HG03442 (cell line): ENCODE data around the gene RTN4RL1.

Experiments used
- ATAC-seq: cut with Tn5 transposase; IDR thresholded peaks from one replicate; pipeline ENCODE4 v1.9.1; 2021; ENCODE audit warnings: mild to moderate bottlenecking, moderate library complexity; ENCODE audit not compliant: unreplicated experiment

Gene RTN4RL1

DNA sequence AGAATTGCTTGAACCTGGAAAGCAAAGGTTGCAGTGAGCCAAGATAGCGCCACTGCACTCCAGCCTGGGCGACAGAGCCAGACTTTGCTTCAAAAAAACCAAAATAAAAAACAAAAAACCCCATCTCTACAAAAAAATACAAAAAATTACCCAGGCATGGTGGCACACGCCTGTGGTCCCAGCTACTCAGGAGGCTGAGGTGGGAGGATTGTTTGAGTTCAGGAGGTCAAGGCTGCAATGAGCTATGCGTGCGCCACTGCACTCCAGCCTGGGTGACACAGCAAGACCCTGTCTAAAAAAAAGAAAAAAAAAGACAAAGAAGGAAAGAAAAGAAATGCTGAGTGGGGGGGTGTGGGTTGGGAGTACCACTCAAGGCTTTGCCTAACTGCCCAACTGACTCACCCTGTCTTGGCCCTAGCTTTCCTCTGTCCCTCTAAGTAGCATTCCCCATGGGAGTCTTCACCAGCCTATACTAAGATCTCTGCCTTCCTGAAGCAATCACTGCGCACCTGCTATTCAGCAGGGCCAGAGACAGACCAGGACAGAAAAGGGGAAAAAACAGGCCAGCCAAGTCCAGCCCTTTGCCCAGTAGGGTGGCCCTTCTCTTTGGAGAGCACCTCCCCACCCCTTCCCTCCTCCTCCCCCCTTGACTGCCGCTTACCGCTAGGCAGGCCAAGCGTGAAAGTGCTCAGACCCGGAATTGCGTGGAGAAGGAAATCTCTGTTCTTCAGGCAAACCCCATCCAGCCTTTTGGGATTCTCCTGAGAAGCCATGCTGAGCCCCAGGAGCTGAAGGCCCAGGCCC lies 45.8 kb downstream of the RTN4RL1 start:
- no peak for ATAC-seq

DNA sequence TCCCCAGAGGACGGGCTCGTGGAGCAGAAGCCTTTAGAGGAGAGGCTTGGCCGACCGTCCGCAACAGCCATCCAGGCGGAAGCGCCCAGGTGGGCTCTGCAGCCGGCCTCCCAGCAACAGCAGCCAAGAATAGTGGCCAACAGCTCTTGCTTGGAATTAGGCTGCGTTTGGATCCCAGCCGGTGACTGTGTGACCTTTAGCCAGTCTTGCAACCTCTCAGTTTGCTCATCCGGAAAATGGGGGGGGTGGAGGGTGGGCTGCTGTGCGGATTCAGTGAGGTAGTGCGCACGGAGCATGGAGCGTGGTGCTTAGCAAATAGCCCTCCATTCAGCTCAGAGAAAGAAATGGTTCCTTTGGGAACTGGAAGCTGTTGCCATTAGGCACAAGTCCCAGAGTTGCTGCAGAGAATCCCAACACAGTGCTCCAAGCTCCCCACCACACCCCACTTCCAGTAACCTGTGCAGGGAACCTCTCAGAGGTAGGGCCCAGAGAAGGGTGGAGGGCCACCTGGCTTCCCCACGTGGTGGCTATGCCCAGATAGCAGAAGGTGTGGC lies 46.7 kb downstream of the RTN4RL1 start:
- ATAC-seq, result no peak

DNA sequence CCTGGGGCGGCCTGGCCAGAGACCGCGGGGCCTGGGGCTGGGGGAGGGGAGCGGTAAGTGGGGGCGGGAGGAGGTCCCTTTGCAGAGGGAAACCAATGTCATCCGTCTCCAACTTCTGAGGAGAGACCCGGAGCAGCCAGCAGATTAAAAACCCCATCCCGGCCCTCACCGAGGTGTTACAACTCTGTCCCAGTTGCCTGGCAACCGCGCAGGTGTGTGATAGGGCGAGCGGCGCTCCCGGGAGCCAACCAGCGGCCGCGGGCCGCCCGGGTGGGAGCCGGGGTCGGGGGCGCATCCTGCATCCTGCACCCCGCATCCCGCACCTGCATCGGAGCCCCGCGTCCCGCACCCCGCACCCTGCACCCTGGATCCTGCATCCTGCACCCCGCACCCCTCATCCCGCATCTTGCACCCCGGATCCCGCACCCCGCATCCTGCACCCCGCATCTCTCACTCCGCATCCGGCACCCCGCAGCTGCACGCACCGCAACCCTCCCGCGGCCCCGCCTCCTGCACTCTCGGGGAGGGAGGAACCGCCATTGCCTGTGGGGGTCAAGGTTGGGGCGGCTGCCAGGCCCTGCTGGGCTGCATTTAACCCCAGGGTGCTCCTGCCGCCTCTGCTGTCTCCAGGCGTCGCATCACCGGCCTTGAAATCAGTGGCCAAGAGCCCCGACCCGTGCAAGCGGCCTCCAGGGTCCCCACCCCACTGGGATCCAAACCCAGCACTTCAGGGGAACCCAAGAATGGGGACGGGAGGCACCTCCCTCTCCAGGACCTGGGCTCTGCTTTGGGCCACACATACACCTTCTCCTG lies 47.3 kb downstream of the RTN4RL1 start:
- ATAC-seq, result no peak

DNA sequence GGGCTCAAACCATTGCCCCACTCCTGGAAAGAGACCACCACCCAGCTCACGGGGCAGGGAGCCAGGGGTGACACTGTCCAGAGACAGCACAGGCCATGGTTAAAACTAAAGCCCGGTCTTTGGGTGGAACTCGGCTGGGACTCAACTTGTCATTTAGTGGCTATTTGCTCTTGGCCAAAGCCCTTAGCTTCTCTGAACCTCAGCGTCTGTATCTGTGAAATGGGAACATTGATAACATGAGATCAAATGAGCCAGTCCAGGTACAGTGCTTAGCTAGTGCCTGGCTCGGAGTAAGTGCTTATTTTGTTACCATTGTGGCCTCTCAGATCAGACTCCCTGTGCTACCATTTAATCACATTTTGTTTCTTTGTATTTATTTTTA lies 48.5 kb downstream of the RTN4RL1 start:
- no peak for ATAC-seq

DNA sequence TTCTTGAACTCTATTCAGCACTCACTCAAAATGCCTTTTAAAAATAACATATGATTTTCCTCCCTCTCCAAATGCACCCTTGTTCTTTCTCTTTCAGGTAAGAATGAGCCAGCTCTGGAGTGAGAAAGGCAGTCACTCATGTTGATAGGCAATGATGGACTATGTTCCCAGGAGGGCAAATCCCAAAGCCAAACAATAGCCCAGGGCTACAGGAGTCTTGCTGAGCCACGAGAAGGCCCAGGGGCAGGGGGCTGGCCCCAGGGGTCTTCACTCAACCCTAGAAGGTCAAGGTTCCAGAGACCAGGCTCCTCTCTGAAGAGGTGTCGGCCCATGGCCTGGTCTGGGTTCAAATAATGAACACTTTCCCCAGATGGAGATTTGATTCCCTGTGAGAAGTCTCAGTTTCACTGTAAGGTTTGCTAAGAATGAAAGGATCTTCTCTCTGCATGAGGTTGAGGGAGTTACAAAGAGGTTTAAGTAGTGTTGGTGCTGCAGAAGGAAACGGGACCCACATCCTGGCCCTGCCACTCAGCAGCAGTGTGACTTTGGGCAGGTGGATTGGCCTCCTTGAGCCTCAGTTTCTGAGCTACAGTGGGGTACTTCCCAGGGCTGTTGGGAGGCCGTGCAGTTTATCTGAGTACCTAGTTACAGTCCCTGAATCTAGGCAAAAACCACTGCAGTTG lies 49.0 kb downstream of the RTN4RL1 start:
- ATAC-seq, result no peak

DNA sequence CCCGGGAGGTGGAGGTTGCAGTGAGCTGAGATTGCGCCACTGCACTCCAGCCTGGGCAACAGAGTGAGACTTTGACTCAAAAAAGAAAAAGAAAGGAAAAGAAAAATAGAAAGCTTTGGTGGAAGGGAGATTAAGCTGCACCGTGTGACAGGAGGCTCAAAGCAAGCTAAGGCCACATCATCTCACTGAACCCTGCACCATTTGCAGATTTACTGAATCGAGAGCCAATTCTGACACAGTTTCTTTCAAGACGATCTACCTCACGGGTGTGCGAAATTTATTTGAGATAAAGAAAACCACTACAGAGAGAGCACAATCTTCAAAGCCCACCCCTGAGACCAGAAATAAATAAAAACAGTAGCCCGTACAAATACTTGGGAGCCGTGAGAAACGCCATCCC lies 49.6 kb downstream of the RTN4RL1 start:
- no peak for ATAC-seq

DNA sequence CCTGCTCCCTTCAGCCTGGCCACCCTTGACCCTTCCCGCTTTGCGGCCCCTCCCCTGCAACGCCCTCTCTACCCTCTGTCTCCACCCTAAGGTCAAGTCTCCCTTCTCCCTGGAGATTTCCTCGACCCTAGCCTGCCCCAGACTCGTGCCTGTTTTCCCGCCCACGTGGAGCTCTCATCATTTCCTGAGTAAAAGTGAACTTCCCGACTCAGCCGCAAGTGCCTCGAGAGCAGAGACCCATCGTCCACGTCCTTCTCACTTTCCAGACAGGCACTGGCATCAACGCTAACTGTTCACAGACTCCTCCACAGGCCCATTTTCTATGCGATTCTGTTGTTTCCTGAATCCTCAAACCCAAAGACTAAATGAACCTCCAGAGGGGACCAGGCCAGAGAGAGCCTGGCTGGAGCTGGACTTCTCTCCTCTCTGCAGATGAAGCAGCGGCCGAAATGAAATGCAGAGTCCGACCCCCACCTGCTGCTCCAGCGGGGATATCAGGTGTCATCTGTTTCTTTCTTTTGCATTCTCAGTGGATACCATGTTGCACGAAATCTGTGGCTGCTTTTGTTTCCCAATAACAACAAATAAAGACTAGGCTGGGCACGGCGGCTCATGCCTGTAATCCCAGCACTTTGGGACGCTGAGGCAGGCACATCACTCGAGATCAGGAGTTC lies 52.5 kb downstream of the RTN4RL1 start:
- ATAC-seq, result no peak

DNA sequence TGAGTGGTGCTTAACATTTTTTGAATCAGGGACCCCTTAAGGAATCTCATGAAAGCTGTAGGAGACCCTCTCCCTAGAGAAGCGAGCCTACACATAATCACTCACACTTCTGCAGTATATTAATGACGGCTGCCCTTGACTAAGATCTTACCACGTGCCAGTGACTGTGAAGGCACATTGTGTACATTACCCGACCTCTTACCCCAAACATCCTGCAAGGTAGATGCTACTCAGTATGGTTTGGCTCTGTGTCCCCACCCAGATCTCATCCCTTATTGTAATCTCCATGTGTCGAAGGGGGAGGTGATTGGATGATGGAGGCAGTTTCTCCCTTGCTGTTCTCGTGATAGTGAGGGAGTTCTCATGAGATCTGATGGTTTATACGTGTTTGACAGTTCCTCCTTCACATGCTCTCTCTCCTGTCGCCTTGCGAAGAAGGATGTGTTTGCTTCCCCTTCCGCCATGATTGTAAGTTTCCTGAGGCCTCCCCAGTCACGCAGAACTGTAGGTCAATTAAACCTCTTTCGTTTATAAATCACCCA lies 54.2 kb downstream of the RTN4RL1 start:
- no peak for ATAC-seq

DNA sequence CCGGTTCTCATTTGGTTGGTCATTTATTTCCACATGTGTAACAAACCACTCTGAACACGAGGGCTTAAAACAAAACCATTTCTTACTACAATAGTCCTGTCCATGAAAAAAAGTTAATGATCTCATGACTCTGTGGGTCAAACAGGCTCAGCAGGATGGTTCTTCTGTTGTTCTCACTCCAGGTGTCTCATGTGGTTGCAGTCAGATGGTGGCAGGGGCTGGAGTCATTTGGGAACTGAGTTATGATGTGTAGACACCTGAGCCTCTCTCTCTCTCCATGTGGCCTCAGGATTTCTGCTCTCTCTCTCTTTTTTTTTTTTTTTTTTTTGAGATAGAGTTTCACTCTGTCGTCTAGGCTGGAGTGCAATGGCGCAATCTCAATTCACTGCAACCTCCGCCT lies 55.4 kb downstream of the RTN4RL1 start:
- ATAC-seq, result no peak

DNA sequence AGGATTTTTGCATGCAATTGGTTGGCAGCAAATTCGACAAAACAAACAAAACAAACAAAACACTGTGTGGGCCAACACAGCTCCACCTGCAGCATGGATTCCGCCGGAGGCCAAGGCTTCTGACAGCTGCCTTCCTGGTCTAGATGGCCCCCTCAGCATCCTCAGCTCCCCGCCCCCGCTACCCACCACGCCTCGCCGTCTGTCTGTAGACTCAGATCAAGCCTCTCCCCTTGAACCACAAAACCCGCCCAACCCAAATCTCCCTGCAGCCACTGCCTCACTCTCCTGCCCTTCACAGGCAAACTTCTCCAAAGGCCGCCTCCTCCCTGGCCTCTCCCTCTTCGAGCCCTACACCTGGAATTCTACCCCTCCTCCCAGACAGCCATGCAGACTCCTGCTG lies 57.9 kb downstream of the RTN4RL1 start:
- ATAC-seq, result no peak

DNA sequence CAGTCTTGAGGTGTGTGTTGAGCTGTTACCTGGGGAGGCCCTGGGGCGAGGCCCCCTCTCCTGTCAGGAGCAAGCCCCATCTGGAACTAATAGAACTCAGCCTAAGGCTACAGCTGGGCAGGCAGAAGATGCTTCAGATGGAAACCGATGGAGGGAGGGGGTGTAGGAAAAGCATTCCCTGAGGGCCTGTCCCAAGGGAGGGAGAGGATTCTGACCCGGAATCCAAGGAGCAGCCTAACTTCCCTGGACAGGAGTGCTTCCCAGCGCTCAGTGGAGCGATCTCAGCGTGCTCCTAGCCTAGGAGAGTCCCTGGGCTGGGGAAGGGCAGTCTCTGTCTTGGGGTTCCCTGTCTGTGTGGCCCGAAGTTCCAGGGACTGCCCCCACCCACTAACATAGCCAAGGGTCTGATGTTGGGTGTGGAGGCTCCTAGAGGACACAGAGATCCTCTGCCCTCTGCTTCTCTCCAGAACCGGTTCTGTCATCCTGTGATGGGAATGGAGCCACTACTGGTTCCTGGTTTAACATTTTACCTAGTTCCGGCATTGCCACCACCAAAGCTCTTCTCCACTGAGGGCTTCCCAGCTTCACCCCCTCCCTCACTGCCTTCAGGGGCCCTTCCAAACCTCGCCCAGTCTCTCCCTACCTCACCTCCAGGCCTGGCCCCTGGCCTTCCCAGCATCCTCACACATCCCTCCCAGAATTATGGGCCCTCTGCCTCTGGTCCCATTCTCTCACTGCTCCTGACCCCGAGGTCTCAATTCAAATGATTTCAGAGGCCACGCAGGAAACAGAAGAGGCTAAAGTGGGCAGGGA lies 58.7 kb downstream of the RTN4RL1 start:
- no peak for ATAC-seq

DNA sequence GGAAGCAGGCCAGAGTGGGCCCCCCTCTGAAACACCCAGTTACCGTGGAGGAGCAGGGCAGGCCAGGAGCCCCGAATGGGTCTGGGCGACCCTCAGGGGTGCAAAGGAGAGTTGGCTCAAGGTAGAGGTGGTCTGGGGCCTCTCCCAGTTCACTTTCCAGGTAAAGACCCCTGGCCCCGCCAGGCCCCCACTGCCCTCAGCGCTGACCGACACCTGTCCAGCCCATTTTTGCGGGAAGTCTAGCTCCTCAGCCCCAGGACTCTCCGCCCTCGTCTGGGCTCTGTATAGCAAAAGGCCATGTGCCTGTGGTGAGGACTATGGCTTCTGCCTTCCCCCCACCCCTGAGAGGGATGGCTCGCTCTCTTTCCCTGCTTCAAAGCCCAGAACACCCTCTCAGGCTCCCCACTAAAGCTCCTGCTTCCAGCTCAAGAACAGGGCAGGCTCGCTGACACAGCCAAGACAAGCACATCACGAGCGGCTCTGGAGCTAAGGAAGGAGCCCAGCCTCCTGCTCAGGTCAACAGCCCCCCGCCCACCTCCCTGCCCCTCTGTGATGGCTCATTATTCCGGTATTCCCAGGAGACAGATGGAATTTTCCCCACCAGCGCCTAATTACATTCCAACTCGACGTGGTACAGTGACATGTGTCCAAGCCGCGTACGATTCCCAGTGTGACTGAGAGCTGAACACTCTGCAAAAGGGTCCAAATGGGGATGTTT lies 59.4 kb downstream of the RTN4RL1 start:
- no peak for ATAC-seq

DNA sequence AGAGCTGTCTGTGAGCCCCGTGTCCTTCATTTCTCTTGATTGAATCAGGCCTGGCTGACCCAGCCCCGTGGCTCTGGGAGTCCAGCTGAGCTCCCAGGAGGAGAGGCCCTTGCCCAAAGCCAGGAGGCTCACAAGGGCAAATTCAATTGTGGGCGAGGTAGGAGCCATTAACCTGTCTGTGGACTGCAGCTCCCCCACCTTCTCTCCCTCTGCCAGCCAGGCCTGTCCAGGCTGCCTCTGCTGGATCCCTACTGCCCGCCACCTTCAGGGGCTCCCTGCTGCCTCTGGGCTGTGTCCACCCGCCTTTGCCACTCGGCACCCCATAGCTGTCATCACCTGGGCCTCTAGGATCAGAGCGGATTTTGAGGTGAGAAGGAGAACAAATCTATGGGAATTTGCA lies 61.9 kb downstream of the RTN4RL1 start:
- ATAC-seq, result no peak

DNA sequence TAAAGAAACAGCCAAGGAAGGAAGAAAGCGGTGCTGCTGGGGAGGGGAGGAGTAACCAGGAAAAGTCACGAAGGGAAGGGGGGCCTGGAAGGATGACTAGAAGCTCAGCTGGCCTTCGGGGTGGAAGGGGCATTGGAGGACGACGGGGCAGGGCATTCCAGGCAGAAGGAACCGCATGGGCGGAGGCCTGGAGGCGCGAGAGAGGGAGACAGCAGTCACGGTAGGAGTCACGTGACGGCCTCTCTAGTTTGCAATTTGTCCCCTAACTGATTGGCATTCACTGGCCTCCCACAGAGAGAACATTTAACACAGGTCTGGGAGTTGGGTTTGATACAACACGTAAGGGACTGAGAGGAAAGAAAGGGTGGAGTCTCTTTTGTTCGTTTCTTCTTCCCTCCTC lies 63.9 kb downstream of the RTN4RL1 start:
- no peak for ATAC-seq

DNA sequence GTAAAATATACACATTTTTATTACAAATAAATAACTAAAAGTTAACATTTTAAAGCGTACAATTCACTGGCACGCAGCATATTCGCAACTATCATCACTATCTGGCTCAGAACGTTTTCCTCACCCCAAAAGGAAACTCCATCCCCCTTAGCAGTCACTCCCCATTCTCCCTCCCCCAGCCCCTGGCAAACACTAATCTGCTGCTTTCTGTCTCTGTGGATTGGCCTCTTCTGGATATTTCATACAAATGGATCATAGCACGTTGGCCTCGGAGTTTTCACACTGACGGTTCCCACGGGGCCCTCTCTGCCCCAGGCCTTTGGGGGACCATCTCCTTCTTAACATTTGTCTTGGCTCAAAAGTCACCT lies 64.6 kb downstream of the RTN4RL1 start:
- ATAC-seq, result no peak

DNA sequence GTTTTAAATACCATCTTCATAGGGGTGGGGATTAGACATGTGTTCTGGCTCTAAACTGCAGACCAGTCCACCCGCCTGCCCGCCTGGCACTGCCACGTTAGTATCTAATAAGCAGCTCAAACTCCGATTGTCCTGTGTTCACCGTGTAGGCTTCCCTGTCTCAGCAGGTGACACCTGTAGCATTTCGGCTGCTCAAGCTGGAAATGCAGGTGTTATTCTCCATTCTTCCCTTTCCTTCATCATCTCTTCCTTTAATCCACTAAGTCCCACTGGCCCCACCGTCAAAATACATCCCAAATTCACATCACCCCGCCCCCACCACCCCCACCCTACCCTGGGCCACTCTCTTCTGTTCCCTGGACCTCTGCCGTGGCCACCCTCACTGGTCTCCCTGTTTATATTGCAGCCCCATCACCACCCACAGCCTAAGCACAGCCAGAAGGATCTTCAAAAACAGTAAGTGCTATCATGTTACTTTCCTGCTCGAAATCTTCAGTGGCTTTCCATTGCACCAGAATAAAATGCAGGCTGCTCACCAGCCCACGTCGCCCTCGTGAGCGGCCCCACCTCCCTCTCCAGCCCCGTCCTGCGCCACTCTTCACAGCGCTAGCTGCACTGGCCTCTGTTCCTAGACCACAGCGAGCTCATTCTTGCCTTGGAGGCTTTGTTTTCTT lies 65.1 kb downstream of the RTN4RL1 start:
- no peak for ATAC-seq

DNA sequence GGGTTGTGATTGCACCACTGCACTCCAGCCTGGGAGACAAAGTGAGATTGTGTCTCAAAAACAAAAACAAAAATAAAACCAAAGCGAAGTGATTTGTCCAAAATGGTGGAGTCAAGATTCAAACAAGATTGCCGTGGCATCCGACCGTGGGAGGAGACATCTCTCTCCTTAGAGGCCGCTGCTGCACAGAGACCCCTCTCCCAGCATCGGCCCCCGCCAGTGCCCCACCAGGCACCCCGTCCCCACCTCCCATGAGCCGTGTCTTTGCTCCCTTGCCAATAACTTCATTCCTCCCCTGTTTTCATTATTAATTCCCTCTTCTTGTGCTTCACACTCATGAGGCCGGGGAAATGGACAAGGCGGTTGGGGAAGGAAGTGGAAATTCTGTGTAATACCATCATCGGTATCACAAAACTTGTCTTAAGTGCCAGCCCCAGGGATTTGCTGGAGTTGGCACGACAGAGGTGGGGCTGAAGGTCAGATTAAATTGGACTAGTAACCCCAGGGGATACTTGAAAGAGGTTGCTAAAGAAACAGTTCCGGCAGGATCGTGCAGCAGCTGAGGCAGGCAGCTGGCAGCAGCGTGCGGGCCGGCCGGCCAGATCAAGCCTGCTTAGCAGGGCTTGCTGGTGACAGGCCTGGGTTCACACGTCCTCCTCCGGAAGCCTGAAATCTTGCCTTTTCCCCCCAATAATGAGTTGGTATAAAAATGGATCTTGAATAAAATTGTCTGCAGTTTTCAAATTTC lies 66.8 kb downstream of the RTN4RL1 start:
- no peak for ATAC-seq

DNA sequence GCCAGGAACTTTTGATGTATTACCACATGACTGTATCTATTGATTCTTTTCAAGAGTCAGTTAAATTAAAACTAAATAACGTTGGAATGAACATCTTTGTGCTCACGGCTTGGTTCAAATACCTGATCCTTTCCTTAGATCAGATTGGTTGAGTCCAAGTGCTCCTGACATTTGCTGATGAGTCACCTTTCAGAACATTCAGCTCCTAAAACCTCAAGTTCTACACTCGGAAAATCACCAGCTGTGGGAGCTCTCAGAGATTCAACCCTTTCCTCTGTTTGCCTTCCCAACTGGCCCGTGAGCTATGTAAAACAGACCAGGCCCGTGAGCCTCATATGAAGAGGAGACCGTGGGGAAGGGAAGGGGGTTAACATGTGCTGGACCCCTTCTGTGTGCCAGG lies 68.1 kb downstream of the RTN4RL1 start:
- ATAC-seq, result no peak
